DMS 273 (cell line): ENCODE measurements around the gene KRTAP4-6.
"Not testable (repeated sequence)": the region's sequence is repeated elsewhere in the genome, so short reads cannot be mapped to it uniquely, and the experiment has no call there.

Experiments
- DNase-seq: peaks from one replicate; lab custom pipeline; 2025; ENCODE audit not compliant: unreplicated experiment; lab: John Stamatoyannopoulos, UW

Gene KRTAP4-6

GRCh38 chr17:41140360-41141131 is at the start of gene KRTAP4-6:
TSS of gene KRTAP4-6 (minus strand) at chr17:41140544. CDS start at chr17:41140487, 57 bp downstream.
- DNase-seq: no peak

- not testable (repeated sequence) for DNase-seq
Measured at GRCh38 chr17:41189837-41190318, 49.5 kb upstream of the KRTAP4-6 start, which contains the start of gene KRTAP9-1. TSS of gene KRTAP9-1 (plus strand) at chr17:41189887. CDS start at chr17:41189887, 0 bp downstream.

- peak; percentile 4 for DNase-seq
Measured at GRCh38 chr17:41186872-41187271, 46.5 kb upstream of the KRTAP4-6 start.

GRCh38 chr17:41185001-41185400 is 44.7 kb upstream of the KRTAP4-6 start:
- no peak for DNase-seq

GRCh38 chr17:41184480-41184961 is 44.2 kb upstream of the KRTAP4-6 start, which contains the start of gene KRTAP4-1:
TSS of gene KRTAP4-1 (minus strand) at chr17:41184911. CDS start at chr17:41184854, 57 bp downstream.
- DNase-seq: peak; percentile 12

- no peak for DNase-seq
Measured at GRCh38 chr17:41178843-41179616, 38.7 kb upstream of the KRTAP4-6 start.

GRCh38 chr17:41178341-41178740 is 38.0 kb upstream of the KRTAP4-6 start:
- DNase-seq: no peak

GRCh38 chr17:41177727-41178271 is 37.5 kb upstream of the KRTAP4-6 start, which contains the start of gene KRTAP4-2:
TSS of gene KRTAP4-2 (minus strand) at chr17:41178221. CDS start at chr17:41178164, 57 bp downstream.
- DNase-seq: no peak

GRCh38 chr17:41176744-41177387 is 36.5 kb upstream of the KRTAP4-6 start:
- DNase-seq: no peak

GRCh38 chr17:41171886-41172285 is 31.5 kb upstream of the KRTAP4-6 start:
- DNase-seq: no peak

GRCh38 chr17:41168121-41168520 is 27.8 kb upstream of the KRTAP4-6 start, which contains the start of gene KRTAP4-3:
TSS of gene KRTAP4-3 (minus strand) at chr17:41168221. CDS start at chr17:41168172, 49 bp downstream.
- DNase-seq: no peak

- no peak for DNase-seq
Measured at GRCh38 chr17:41167561-41167960, 27.2 kb upstream of the KRTAP4-6 start.

GRCh38 chr17:41163828-41164227 is 23.5 kb upstream of the KRTAP4-6 start:
- no peak for DNase-seq

GRCh38 chr17:41160648-41161047 is 20.3 kb upstream of the KRTAP4-6 start, which contains the start of gene KRTAP4-4:
TSS of gene KRTAP4-4 (minus strand) at chr17:41160748. CDS start at chr17:41160691, 57 bp downstream.
- no peak for DNase-seq

GRCh38 chr17:41160190-41160589 is 19.8 kb upstream of the KRTAP4-6 start:
- not testable (repeated sequence) for DNase-seq

- no peak for DNase-seq
Measured at GRCh38 chr17:41153856-41154255, 13.5 kb upstream of the KRTAP4-6 start.

- DNase-seq: no peak
Measured at GRCh38 chr17:41151525-41151924, 11.2 kb upstream of the KRTAP4-6 start.

- DNase-seq: no peak
Measured at GRCh38 chr17:41150026-41150425, 9.7 kb upstream of the KRTAP4-6 start.

GRCh38 chr17:41149652-41149985 is 9.3 kb upstream of the KRTAP4-6 start, which contains the start of gene KRTAP4-5:
TSS of gene KRTAP4-5 (minus strand) at chr17:41149825. CDS start at chr17:41149767, 58 bp downstream.
- DNase-seq: no peak

GRCh38 chr17:41148971-41149651 is 8.8 kb upstream of the KRTAP4-6 start:
- DNase-seq: not testable (repeated sequence)
